H1 (cell line): ENCODE data around the gene CHMP6.

Experiments
- CEBPB ChIP-seq: IDR thresholded peaks from 2 replicates; pipeline ENCODE4 v1.6.1; 2012; ENCODE audit warnings: low read depth, low read length
- CHD2 ChIP-seq: IDR thresholded peaks from 2 replicates; pipeline ENCODE4 v1.6.1; 2012; ENCODE audit warnings: low read length, improper control_type of control experiment
- CTCF ChIP-seq, 3 experiments: IDR thresholded peaks; 1 replicate in 2 of 3; 2 replicates in 1 of 3; pipeline versions ENCODE4 v1.5.1 to v1.6.1; 2011; ENCODE audit warnings: low read length in 3 of 3, mild to moderate bottlenecking in 3 of 3, inconsistent platforms in 2 of 3, low read depth in 1 of 3, moderate library complexity in 1 of 3; ENCODE audit not compliant: insufficient read depth in 1 of 3; ENCODE audit errors: control extremely low read depth in 1 of 3
- EGR1 ChIP-seq: IDR thresholded peaks from 2 replicates; pipeline ENCODE4 v1.6.1; 2011; ENCODE audit warnings: low read depth, low read length, borderline replicate concordance
- EZH2 ChIP-seq: fragments of 200-600 bp; sonication (generic); IDR thresholded peaks from 2 replicates; pipeline ENCODE4 v1.7.1; 2012; ENCODE audit warnings: low read depth, mild to moderate bottlenecking, moderate library complexity, low read length, inconsistent platforms; ENCODE audit not compliant: severe bottlenecking
- FOSL1 ChIP-seq: IDR thresholded peaks from 2 replicates; pipeline ENCODE4 v1.6.1; 2011; ENCODE audit warnings: mild to moderate bottlenecking, low read depth, low read length, moderate library complexity; ENCODE audit not compliant: insufficient read depth
- POLR2A ChIP-seq, 2 experiments: IDR thresholded peaks; 1 replicate in 1 of 2; 2 replicates in 1 of 2; pipeline ENCODE4 v1.6.1; 2011; ENCODE audit warnings: low read depth in 2 of 2, low read length in 2 of 2, mild to moderate bottlenecking in 2 of 2; ENCODE audit errors: control extremely low read depth in 1 of 2
- SIN3A ChIP-seq, 2 experiments: IDR thresholded peaks in 1 of 2; conservative IDR thresholded peaks in 1 of 2; 2 replicates each; pipeline ENCODE4 v1.6.1; 2011 to 2012; ENCODE audit warnings: low read length in 2 of 2, improper control_type of control experiment in 1 of 2, low read depth in 1 of 2, mild to moderate bottlenecking in 1 of 2
- ZNF274 ChIP-seq: IDR thresholded peaks from 2 replicates; pipeline ENCODE4 v1.7.0; 2012; ENCODE audit warnings: low read length, borderline replicate concordance; ENCODE audit errors: extremely low read depth

- no peak for TF ChIP-seq CHD2
- TF ChIP-seq POLR2A (IDR thresholded peaks at IDR 0.05; ENCODE audit: control extremely low read depth in 1 of 2, low read depth in 2 of 2, low read length in 2 of 2) = no peak
- TF ChIP-seq FOSL1 = no peak
- TF ChIP-seq EZH2 = no peak
- TF ChIP-seq SIN3A (conservative IDR thresholded peaks at IDR 0.05 in 1 of 2, IDR thresholded peaks at IDR 0.05 in 1 of 2; ENCODE audit: low read depth in 1 of 2, low read length in 2 of 2) = no peak
- no peak for TF ChIP-seq EGR1
- TF ChIP-seq CTCF (IDR thresholded peaks at IDR 0.05; ENCODE audit: control extremely low read depth in 1 of 3, insufficient read depth in 1 of 3, low read depth in 1 of 3, low read length in 3 of 3) = no peak
- TF ChIP-seq ZNF274 = no peak
- no peak for TF ChIP-seq CEBPB
These were observed 26.0 kb upstream of the CHMP6 start for GRCh38 chr17:80965606-80966005.
